Measurements from ENCODE around the gene ANKRD31.
"Not testable (repeated sequence)": the region's sequence is repeated elsewhere in the genome, so short reads cannot be mapped to it uniquely, and the experiment has no call there.

Gene ANKRD31

GRCh38 chr5:75214928-75215327 lies 21.8 kb downstream of the ANKRD31 start:
- no peak for DNase-seq

- no peak for DNase-seq
Measured at GRCh38 chr5:75214409-75214808, 22.3 kb downstream of the ANKRD31 start.

- DNase-seq, result no peak
Measured at GRCh38 chr5:75203604-75204003, 33.1 kb downstream of the ANKRD31 start.

GRCh38 chr5:75202935-75203334 lies 33.7 kb downstream of the ANKRD31 start:
- no peak for DNase-seq

- no peak for DNase-seq
Measured at GRCh38 chr5:75200776-75201175, 35.9 kb downstream of the ANKRD31 start.

GRCh38 chr5:75199946-75200345 lies 36.7 kb downstream of the ANKRD31 start:
- no peak for DNase-seq

GRCh38 chr5:75199071-75199470 lies 37.6 kb downstream of the ANKRD31 start:
- no peak for DNase-seq

- DNase-seq, result no peak
Measured at GRCh38 chr5:75197745-75198144, 38.9 kb downstream of the ANKRD31 start.

GRCh38 chr5:75192804-75193203 lies 43.9 kb downstream of the ANKRD31 start:
- DNase-seq, result no peak

- DNase-seq, result peak; percentile 1 to 25 (median 4)
Measured at GRCh38 chr5:75192264-75192663, 44.4 kb downstream of the ANKRD31 start.

- no peak for DNase-seq
Measured at GRCh38 chr5:75190227-75190626, 46.5 kb downstream of the ANKRD31 start.

GRCh38 chr5:75189353-75189752 lies 47.3 kb downstream of the ANKRD31 start:
- DNase-seq, result no peak

GRCh38 chr5:75185763-75186162 lies 50.9 kb downstream of the ANKRD31 start:
- DNase-seq, result no peak

- not testable (repeated sequence) for DNase-seq
Measured at GRCh38 chr5:75176009-75176408, 60.7 kb downstream of the ANKRD31 start.

GRCh38 chr5:75174872-75175271 lies 61.8 kb downstream of the ANKRD31 start:
- DNase-seq, result not testable (repeated sequence)

GRCh38 chr5:75169516-75169915 lies 67.2 kb downstream of the ANKRD31 start:
- DNase-seq, result no peak

GRCh38 chr5:75168026-75168735 lies 68.5 kb downstream of the ANKRD31 start:
- no peak for DNase-seq

- DNase-seq, result peak in 1 of 3 donors; percentile 0
Measured at GRCh38 chr5:75167345-75167744, 69.3 kb downstream of the ANKRD31 start.

GRCh38 chr5:75161508-75161907 lies 75.2 kb downstream of the ANKRD31 start:
- not testable (repeated sequence) for DNase-seq

GRCh38 chr5:75156585-75156984 lies 80.1 kb downstream of the ANKRD31 start:
- no peak for DNase-seq

- no peak for DNase-seq
Measured at GRCh38 chr5:75152860-75153259, 83.8 kb downstream of the ANKRD31 start.

- DNase-seq, result no peak
Measured at GRCh38 chr5:75148051-75148450, 88.6 kb downstream of the ANKRD31 start.

GRCh38 chr5:75142566-75143136 lies 94.0 kb downstream of the ANKRD31 start:
- DNase-seq, result no peak

- DNase-seq, result no peak
Measured at GRCh38 chr5:75140277-75140676, 96.4 kb downstream of the ANKRD31 start.

- no peak for DNase-seq
Measured at GRCh38 chr5:75138689-75139088, 98.0 kb downstream of the ANKRD31 start.
